Raji (cell line): ENCODE data around the gene AMFR.

ENCODE experiments used
- POLR2A ChIP-seq: IDR thresholded peaks from 2 replicates; pipeline ENCODE4 v1.6.1; 2011; ENCODE audit warnings: low read depth, low read length, control low read depth; ENCODE audit not compliant: insufficient read depth

The AMFR gene

GRCh38 chr16:56320811-56321558, 104.4 kb downstream of the AMFR start:
- no peak for TF ChIP-seq POLR2A

GRCh38 chr16:56320056-56320455, 105.3 kb downstream of the AMFR start:
- no peak for TF ChIP-seq POLR2A

GRCh38 chr16:56319376-56319775, 106.0 kb downstream of the AMFR start:
- TF ChIP-seq POLR2A = no peak

- no peak for TF ChIP-seq POLR2A
Measured at GRCh38 chr16:56318827-56319140, 106.6 kb downstream of the AMFR start.

GRCh38 chr16:56317998-56318826, 107.1 kb downstream of the AMFR start:
- TF ChIP-seq POLR2A = no peak

- no peak for TF ChIP-seq POLR2A
Measured at GRCh38 chr16:56316545-56316944, 108.8 kb downstream of the AMFR start.

- TF ChIP-seq POLR2A = no peak
Measured at GRCh38 chr16:56315955-56316354, 109.4 kb downstream of the AMFR start.

GRCh38 chr16:56314244-56314850, 111.0 kb downstream of the AMFR start:
- TF ChIP-seq POLR2A = no peak

GRCh38 chr16:56312556-56312955, 112.8 kb downstream of the AMFR start:
- no peak for TF ChIP-seq POLR2A

- no peak for TF ChIP-seq POLR2A
Measured at GRCh38 chr16:56312028-56312300, 113.4 kb downstream of the AMFR start.
